T-cell (primary cell): ENCODE measurements around the gene RNF212. TPM values are rescaled to one million over a fixed set of nuclear protein-coding genes. Genes with fewer than 3 reads are reported as not detected.

Source experiments
- ATAC-seq, 4 experiments: fragments of 200-7000 bp in 3 of 4; fragments of 150-1000 bp in 1 of 4; cut with Tn5 transposase; replicated peaks in 1 of 4; 1 replicate in 3 of 4; 2 replicates in 1 of 4; pipeline ENCODE4 v1.10.0; 2021; ENCODE audit warnings: moderate library complexity in 3 of 4, mild to moderate bottlenecking in 2 of 4, moderate number of reproducible peaks in 1 of 4
- CTCF ChIA-PET, 2 donors: fragments of 300-600 bp; sonication (Branson Sonifier 250); formaldehyde crosslinking; loops; one replicate each; lab custom pipeline; 2022; ENCODE audit warnings: antibody characterized with exemption in 2 of 2; lab: Charles Lee
- POLR2A ChIA-PET, 2 donors: fragments of 300-600 bp; sonication (Branson Sonifier 250); formaldehyde crosslinking; loops; one replicate each; lab custom pipeline; 2022; ENCODE audit warnings: antibody characterized with exemption in 2 of 2; lab: Charles Lee
- DNase-seq, 35 experiments: peaks; one replicate each; pipeline versions ENCODE4 v3.0.0 to v3.0.0-alpha.2; 2013 to 2023
- H3K27ac ChIP-seq: one replicate; pipeline ENCODE4 v1.5.1; 2013; ENCODE audit warnings: low read length
- H3K27me3 ChIP-seq, 2 experiments: replicated peaks in 1 of 2; 1 replicate in 1 of 2; 2 replicates in 1 of 2; pipeline versions ENCODE4 v1.6.1 to v1.7.0; 2013; ENCODE audit warnings: low read length in 1 of 2, mixed read lengths in 1 of 2; ENCODE audit not compliant: control insufficient read depth in 2 of 2, insufficient read depth in 2 of 2; ENCODE audit errors: extremely low read depth in 1 of 2
- H3K36me3 ChIP-seq, 2 donors: 1 replicate in 1 of 2; 2 replicates in 1 of 2; pipeline versions ENCODE4 v1.6.1 to v1.7.0; 2013; ENCODE audit warnings: low read length in 1 of 2; ENCODE audit not compliant: control insufficient read depth in 2 of 2, insufficient read depth in 1 of 2; ENCODE audit errors: extremely low read depth in 1 of 2
- H3K4me1 ChIP-seq, 2 experiments: 1 replicate in 1 of 2; 2 replicates in 1 of 2; pipeline versions ENCODE4 v1.6.1 to v1.7.0; 2013; ENCODE audit warnings: low read length in 2 of 2, mixed read lengths in 1 of 2; ENCODE audit not compliant: insufficient read depth in 2 of 2, control insufficient read depth in 1 of 2; ENCODE audit errors: extremely low read depth in 1 of 2
- H3K4me3 ChIP-seq, 2 donors: 1 replicate in 1 of 2; 2 replicates in 1 of 2; pipeline versions ENCODE4 v1.5.1 to v1.7.0; 2013; ENCODE audit warnings: mild to moderate bottlenecking in 2 of 2, low read length in 1 of 2, moderate library complexity in 1 of 2; ENCODE audit not compliant: control insufficient read depth in 1 of 2; ENCODE audit errors: extremely low read depth in 1 of 2
- H3K9me3 ChIP-seq: 2 replicates; pipeline ENCODE4 v1.7.0; 2013
- H3K27ac Mint-ChIP-seq, 2 donors: one replicate each; pipeline ENCODE4 v1.8.0; 2020 to 2021; ENCODE audit warnings: mild to moderate bottlenecking in 2 of 2, mixed read lengths in 2 of 2
- H3K27me3 Mint-ChIP-seq, 2 donors: one replicate each; pipeline ENCODE4 v1.8.0; 2021 to 2022; ENCODE audit warnings: mixed read lengths in 2 of 2
- H3K36me3 Mint-ChIP-seq: one replicate; pipeline ENCODE4 v1.8.0; 2021; ENCODE audit warnings: mixed read lengths
- H3K4me1 Mint-ChIP-seq, 3 donors: one replicate each; pipeline ENCODE4 v1.8.0; 2020 to 2022; ENCODE audit warnings: mixed read lengths in 3 of 3, mild to moderate bottlenecking in 1 of 3
- H3K4me3 Mint-ChIP-seq, 3 donors: one replicate each; pipeline ENCODE4 v1.8.0; 2020 to 2022; ENCODE audit warnings: mild to moderate bottlenecking in 3 of 3, mixed read lengths in 3 of 3, moderate library complexity in 3 of 3
- H3K9me3 Mint-ChIP-seq, 3 donors: one replicate each; pipeline ENCODE4 v1.8.0; 2020 to 2022; ENCODE audit warnings: mixed read lengths in 3 of 3
- WGBS: methylation state at CpG from one replicate; pipeline ENCODE4 v1.1.5; 2013; ENCODE audit warnings: missing lambda C conversion rate; ENCODE audit not compliant: insufficient coverage; 5-methylcytosine and 5-hydroxymethylcytosine counted together
- total RNA-seq, 35 experiments: library from RNA in 6 of 35; stranded (reverse) in 6 of 35; fragments of 120-200 nt in 1 of 35; gene quantifications; one replicate each; pipeline versions ENCODE4 v1.2.1 to v1.2.4 and lab custom pipeline; 2013 to 2026

Gene RNF212
- total RNA-seq, 5 donors from 2014 or later (not counting 1 experiment from before 2014, with no cell fraction given): 3.0 to 5.3 (median 3.9) TPM

DNA sequence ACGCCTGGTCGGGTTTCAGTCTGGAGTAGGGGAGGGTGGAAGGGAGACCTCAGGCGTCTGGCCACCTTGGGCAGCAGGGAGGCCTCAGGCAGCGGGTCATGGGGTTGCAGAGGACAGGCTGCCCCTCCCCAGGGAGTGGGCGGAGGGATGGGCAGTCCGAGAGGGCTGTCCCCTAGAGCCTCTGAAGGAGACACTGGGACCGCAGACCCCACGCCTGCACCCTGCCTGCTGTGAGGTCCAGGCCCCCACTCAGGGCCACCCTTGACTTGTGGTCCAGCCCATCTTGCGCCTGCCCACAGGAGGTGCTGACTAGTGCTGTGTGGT is 85.5 kb downstream of the RNF212 start:
- H3K27ac ChIP-seq: no peak overlapping the region
- H3K27me3 ChIP-seq: peaks cover 0 to 37% of the 10 kb centered on the region in 2 experiments
- no peak for DNase-seq
- ATAC-seq: no peak
- no peaks in the 10 kb centered on the region for H3K9me3 Mint-ChIP-seq
- ChIA-PET CTCF (no interaction called here), POLR2A (no interaction called here)
- peaks cover 0 to 7% of the 10 kb centered on the region in 2 experiments for H3K4me1 ChIP-seq
- H3K9me3 ChIP-seq: no peaks in the 10 kb centered on the region
- H3K27me3 Mint-ChIP-seq: peaks cover 0 to 2% of the 10 kb centered on the region in 2 donors
- peaks cover 0 to 6% of the 10 kb centered on the region in 2 donors for H3K36me3 ChIP-seq
- peaks cover 5% of the 10 kb centered on the region for H3K36me3 Mint-ChIP-seq
- no peak overlapping the region for H3K4me3 ChIP-seq
- no peak overlapping the region for H3K4me3 Mint-ChIP-seq
- H3K4me1 Mint-ChIP-seq: peaks cover 4 to 12% (median 10%) of the 10 kb centered on the region in 3 donors
- H3K27ac Mint-ChIP-seq: no peak overlapping the region
- WGBS: 74% methylated on average over 9 of the region's 9 CpGs

DNA sequence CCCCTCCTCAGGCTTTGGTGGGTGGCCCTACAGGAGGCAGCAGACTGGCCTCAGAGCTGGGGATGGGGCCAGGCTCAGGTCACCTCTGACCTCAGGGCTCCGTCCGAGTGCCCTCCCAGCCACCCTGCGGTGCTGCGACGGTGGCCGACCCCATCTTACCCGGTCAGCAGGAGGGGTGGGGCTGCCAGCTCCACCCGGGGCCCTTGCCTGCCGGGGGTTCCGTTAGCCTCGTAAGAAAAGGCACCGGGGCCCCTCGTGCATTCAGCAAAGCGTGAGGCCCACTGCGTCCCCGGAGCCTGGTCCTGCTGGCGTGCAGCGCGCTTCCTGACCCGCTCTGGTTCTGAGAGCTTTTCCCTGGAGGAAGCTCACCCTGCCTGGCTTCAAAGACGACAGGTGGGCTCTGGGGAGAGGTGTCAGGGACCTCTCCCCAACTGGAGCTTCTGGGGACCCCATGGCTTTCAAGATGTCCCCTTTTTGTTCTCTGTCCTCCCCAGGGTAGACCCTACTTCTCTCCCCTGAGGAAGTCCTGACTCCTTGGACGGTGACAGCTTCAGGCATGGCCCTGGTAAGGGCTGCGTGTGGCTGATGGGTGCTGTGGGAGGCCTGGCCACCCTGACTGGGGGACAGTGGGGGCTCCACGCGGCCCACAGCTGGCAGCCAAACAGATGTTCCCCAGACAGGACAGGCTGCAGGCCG is 86.0 kb downstream of the RNF212 start:
- no peak for DNase-seq
- Histone ChIP-seq H3K4me3 (no peak overlapping the region), H3K9me3 (no peaks in the 10 kb centered on the region), H3K27ac (no peak overlapping the region), H3K4me1 (peaks cover 0 to 7% of the 10 kb centered on the region in 2 experiments), H3K27me3 (peaks cover 0 to 32% of the 10 kb centered on the region in 2 experiments), H3K36me3 (peaks cover 0 to 6% of the 10 kb centered on the region in 2 donors)
- Mint-ChIP-seq H3K36me3 (peaks cover 5% of the 10 kb centered on the region), H3K27me3 (no peaks in the 10 kb centered on the region), H3K4me1 (peaks cover 4 to 12% (median 10%) of the 10 kb centered on the region in 3 donors), H3K4me3 (no peak overlapping the region), H3K27ac (no peak overlapping the region), H3K9me3 (no peaks in the 10 kb centered on the region)
- CTCF ChIA-PET: no interaction called here
- POLR2A ChIA-PET: no interaction called here
- no peak for ATAC-seq
- WGBS: 91% methylated on average over 21 of the region's 26 CpGs

DNA sequence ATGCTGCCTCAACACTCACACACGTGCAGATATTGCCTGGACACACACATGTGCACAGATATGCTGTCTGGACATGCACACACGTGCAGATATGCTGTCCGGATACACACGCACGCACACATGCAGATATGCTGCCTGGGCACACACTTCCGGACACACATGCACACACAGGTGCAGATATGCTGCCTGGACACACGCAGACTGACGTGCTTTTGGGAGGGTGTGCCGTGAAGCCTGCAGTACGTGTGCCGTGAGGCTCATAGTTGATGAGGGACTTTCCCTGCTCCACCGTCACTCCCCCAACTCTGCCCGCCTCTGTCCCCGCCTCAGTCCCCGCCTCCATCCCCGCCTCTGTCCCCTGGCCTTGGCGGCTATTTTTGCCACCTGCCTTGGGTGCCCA is 87.2 kb downstream of the RNF212 start:
- no peaks in the 10 kb centered on the region for H3K9me3 ChIP-seq
- peaks cover 0 to 10% of the 10 kb centered on the region in 2 experiments for H3K4me1 ChIP-seq
- ChIA-PET POLR2A (no interaction called here), CTCF (no interaction called here)
- H3K4me3 Mint-ChIP-seq: no peak overlapping the region
- peaks cover 5% of the 10 kb centered on the region for H3K36me3 Mint-ChIP-seq
- H3K4me1 Mint-ChIP-seq: peaks cover 4 to 13% (median 10%) of the 10 kb centered on the region in 3 donors
- H3K9me3 Mint-ChIP-seq: no peaks in the 10 kb centered on the region
- WGBS: 70% methylated on average over 8 of the region's 17 CpGs
- peaks cover 0 to 6% of the 10 kb centered on the region in 2 donors for H3K36me3 ChIP-seq
- DNase-seq (peak in 14 of 35 experiments; percentile 8 to 60 (median 21)), ATAC-seq (peak in 3 of 4 experiments; percentile 28 to 76 (median 44))
- no peaks in the 10 kb centered on the region for H3K27me3 Mint-ChIP-seq
- peaks cover 0 to 20% of the 10 kb centered on the region in 2 experiments for H3K27me3 ChIP-seq
- H3K27ac Mint-ChIP-seq: no peak overlapping the region
- no peak overlapping the region for H3K27ac ChIP-seq
- H3K4me3 ChIP-seq: no peak overlapping the region

DNA sequence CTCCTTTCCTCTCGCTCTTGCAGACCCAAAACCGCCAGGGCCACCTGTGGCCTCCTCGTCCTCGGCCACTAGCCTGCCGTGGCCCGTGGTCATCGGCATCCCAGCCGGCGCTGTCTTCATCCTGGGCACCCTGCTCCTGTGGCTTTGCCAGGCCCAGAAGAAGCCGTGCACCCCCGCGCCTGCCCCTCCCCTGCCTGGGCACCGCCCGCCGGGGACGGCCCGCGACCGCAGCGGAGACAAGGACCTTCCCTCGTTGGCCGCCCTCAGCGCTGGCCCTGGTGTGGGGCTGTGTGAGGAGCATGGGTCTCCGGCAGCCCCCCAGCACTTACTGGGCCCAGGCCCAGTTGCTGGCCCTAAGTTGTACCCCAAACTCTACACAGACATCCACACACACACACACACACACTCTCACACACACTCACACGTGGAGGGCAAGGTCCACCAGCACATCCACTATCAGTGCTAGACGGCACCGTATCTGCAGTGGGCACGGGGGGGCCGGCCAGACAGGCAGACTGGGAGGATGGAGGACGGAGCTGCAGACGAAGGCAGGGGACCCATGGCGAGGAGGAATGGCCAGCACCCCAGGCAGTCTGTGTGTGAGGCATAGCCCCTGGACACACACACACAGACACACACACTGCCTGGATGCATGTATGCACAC is 88.3 kb downstream of the RNF212 start:
- 97% methylated on average over 18 of the region's 32 CpGs for WGBS
- Histone ChIP-seq H3K9me3 (no peaks in the 10 kb centered on the region), H3K4me3 (no peak overlapping the region), H3K27me3 (peaks cover 0 to 9% of the 10 kb centered on the region in 2 experiments), H3K36me3 (peaks cover 0 to 6% of the 10 kb centered on the region in 2 donors), H3K4me1 (peaks cover 0 to 13% of the 10 kb centered on the region in 2 experiments), H3K27ac (no peak overlapping the region)
- Mint-ChIP-seq H3K4me1 (peaks cover 6 to 16% (median 12%) of the 10 kb centered on the region in 3 donors), H3K9me3 (no peaks in the 10 kb centered on the region), H3K36me3 (peaks cover 5% of the 10 kb centered on the region), H3K27ac (no peak overlapping the region), H3K4me3 (no peak overlapping the region), H3K27me3 (no peaks in the 10 kb centered on the region)
- ChIA-PET CTCF (no interaction called here), POLR2A (no interaction called here)
- no peak for DNase-seq
- ATAC-seq: no peak

DNA sequence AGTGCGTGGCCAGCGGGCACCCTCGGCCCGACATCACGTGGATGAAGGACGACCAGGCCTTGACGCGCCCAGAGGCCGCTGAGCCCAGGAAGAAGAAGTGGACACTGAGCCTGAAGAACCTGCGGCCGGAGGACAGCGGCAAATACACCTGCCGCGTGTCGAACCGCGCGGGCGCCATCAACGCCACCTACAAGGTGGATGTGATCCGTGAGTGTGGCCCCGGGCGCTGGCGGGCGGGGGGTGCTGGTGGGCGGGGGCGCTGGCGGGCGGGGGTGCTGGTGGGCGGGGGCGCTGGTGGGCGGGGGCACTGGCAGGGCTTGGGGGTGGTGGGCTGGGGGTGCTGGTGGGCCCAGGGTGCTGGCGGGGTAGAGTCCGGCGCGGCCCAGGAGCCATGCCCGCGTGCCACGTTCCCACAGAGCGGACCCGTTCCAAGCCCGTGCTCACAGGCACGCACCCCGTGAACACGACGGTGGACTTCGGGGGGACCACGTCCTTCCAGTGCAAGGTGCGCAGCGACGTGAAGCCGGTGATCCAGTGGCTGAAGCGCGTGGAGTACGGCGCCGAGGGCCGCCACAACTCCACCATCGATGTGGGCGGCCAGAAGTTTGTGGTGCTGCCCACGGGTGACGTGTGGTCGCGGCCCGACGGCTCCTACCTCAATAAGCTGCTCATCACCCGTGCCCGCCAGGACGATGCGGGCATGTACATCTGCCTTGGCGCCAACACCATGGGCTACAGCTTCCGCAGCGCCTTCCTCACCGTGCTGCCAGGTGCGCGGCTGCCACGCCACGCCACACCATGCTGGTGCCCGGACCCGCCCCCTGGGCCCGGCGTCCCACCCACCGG is 89.2 kb downstream of the RNF212 start:
- H3K9me3 Mint-ChIP-seq: no peaks in the 10 kb centered on the region
- POLR2A ChIA-PET: no interaction called here
- no peak overlapping the region for H3K27ac Mint-ChIP-seq

DNA sequence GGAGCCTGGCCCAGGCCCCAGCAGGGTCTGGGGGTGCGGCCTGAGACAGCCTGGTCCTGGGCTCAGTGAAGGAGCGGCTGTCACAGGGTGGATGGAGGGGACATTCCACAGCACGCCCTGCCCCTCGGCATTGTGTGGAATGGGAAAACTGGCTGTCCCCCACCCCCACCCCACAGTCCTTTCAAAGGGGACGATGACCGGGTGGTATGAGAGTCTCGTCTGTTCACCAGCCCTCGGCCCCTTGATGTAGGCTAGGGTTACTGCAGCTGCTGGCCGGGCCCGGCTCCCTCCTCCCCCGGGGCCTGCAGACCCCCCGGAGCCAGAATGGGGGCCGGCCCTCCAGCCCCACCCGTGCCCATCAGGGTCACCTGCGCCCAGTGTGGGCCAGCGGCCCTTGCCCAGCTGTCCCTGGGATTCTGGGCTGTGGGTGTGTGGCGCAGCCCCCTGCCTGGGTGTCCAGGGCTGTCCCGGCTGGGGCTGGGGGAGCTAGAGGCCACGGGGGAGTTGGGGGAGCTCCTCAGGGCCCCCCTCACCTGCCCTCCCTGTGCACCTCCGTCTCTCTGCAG is 90.2 kb downstream of the RNF212 start:
- Mint-ChIP-seq H3K4me1 (peaks cover 9 to 19% (median 12%) of the 10 kb centered on the region in 3 donors), H3K9me3 (no peaks in the 10 kb centered on the region), H3K4me3 (no peak overlapping the region), H3K27me3 (no peaks in the 10 kb centered on the region), H3K36me3 (peaks cover 5% of the 10 kb centered on the region), H3K27ac (no peak overlapping the region)
- ATAC-seq: no peak
- H3K27me3 ChIP-seq: no peaks in the 10 kb centered on the region
- H3K4me1 ChIP-seq: peaks cover 0 to 21% of the 10 kb centered on the region in 2 experiments
- no peak overlapping the region for H3K4me3 ChIP-seq
- no peak for DNase-seq
- WGBS: 88% methylated on average over 7 of the region's 20 CpGs
- H3K36me3 ChIP-seq: peaks cover 0 to 6% of the 10 kb centered on the region in 2 donors
- CTCF ChIA-PET: no interaction called here
- no peaks in the 10 kb centered on the region for H3K9me3 ChIP-seq
- POLR2A ChIA-PET: no interaction called here
- no peak overlapping the region for H3K27ac ChIP-seq

More for the DNA sequence above, 89.2 kb downstream of the RNF212 start:
- peaks cover 9 to 19% (median 12%) of the 10 kb centered on the region in 3 donors for H3K4me1 Mint-ChIP-seq
- CTCF ChIA-PET: no interaction called here
- ATAC-seq (no peak), DNase-seq (no peak)
- Histone ChIP-seq H3K4me1 (peaks cover 0 to 21% of the 10 kb centered on the region in 2 experiments), H3K27me3 (peaks cover 0 to under 1% of the 10 kb centered on the region in 2 experiments), H3K4me3 (no peak overlapping the region), H3K27ac (no peak overlapping the region), H3K9me3 (no peaks in the 10 kb centered on the region), H3K36me3 (peaks cover 0 to 6% of the 10 kb centered on the region in 2 donors)
- H3K4me3 Mint-ChIP-seq: no peak overlapping the region
- WGBS: 98% methylated on average over 59 of the region's 83 CpGs
- no peaks in the 10 kb centered on the region for H3K27me3 Mint-ChIP-seq
- peaks cover 5% of the 10 kb centered on the region for H3K36me3 Mint-ChIP-seq
